Endothelial cell of umbilical vein (primary cell): ENCODE measurements around the gene GLRA1.

ENCODE experiments used
- CTCF ChIP-seq, 2 donors: IDR thresholded peaks; 1 replicate in 1 of 2; 2 replicates in 1 of 2; pipeline ENCODE4 v1.5.1; 2011; ENCODE audit warnings: low read length in 2 of 2, mild to moderate bottlenecking in 2 of 2, moderate library complexity in 2 of 2, control low read depth in 1 of 2, inconsistent platforms in 1 of 2, low read depth in 1 of 2; ENCODE audit not compliant: insufficient read depth in 1 of 2; ENCODE audit errors: extremely low read depth in 1 of 2
- POLR2A ChIP-seq: IDR thresholded peaks from 2 replicates; pipeline ENCODE4 v1.6.1; 2012; ENCODE audit warnings: low read depth, mild to moderate bottlenecking, control low read depth, low read length
- TF ChIP-seq, protein P1 (sequence below): IDR thresholded peaks from 2 replicates; pipeline ENCODE4 v1.6.1; 2011; ENCODE audit not compliant: insufficient read depth, insufficient read length

GRCh38 chr5:151810897-151811296 lies 113.8 kb downstream of the GLRA1 start:
- no peak for TF ChIP-seq POLR2A
- TF ChIP-seq, protein P1, sequence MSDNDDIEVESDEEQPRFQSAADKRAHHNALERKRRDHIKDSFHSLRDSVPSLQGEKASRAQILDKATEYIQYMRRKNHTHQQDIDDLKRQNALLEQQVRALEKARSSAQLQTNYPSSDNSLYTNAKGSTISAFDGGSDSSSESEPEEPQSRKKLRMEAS: no peak
- no peak for TF ChIP-seq CTCF (IDR thresholded peaks at IDR 0.05; ENCODE audit: extremely low read depth in 1 of 2, insufficient read depth in 1 of 2, low read depth in 1 of 2, low read length in 2 of 2)
